Stimulated activated CD8-positive, alpha-beta memory T cell treated with anti-CD3 and anti-CD28 coated beads, Interleukin-7, amount 100 ng/mL, for 48 hours (primary cell): Measurements from ENCODE around the gene NR2F6.
"Not testable (repeated sequence)": the region's sequence is repeated elsewhere in the genome, so short reads cannot be mapped to it uniquely, and the experiment has no call there.

Experiments
- DNase-seq, 2 donors: peaks; one replicate each; pipeline ENCODE4 v3.0.0-alpha.2; 2020; ENCODE audit warnings: low read depth in 1 of 2; ENCODE audit errors: extremely low read depth in 1 of 2

The NR2F6 gene

GRCh38 chr19:17213334-17213733 is 32.4 kb downstream of the NR2F6 start:
- DNase-seq = no peak

- DNase-seq = no peak
Observed at GRCh38 chr19:17211547-17212446, 33.9 kb downstream of the NR2F6 start.

GRCh38 chr19:17210296-17210695 is 35.4 kb downstream of the NR2F6 start:
- no peak for DNase-seq

- peak; percentile 37 to 60 for DNase-seq
Observed at GRCh38 chr19:17209126-17210036, 36.3 kb downstream of the NR2F6 start.

GRCh38 chr19:17206736-17207581 is 38.8 kb downstream of the NR2F6 start:
- DNase-seq = no peak

GRCh38 chr19:17205237-17206140 is 40.2 kb downstream of the NR2F6 start:
- DNase-seq = no peak

GRCh38 chr19:17202713-17203112 is 43.0 kb downstream of the NR2F6 start:
- no peak for DNase-seq

- no peak for DNase-seq
Observed at GRCh38 chr19:17202249-17202648, 43.5 kb downstream of the NR2F6 start.

GRCh38 chr19:17200408-17201079 is 45.2 kb downstream of the NR2F6 start:
- no peak for DNase-seq

- DNase-seq = no peak
Observed at GRCh38 chr19:17197666-17198065, 48.1 kb downstream of the NR2F6 start.

- DNase-seq = no peak
Observed at GRCh38 chr19:17196610-17197009, 49.1 kb downstream of the NR2F6 start.

- DNase-seq = no peak
Observed at GRCh38 chr19:17195106-17195505, 50.6 kb downstream of the NR2F6 start.

GRCh38 chr19:17194608-17195007 is 51.1 kb downstream of the NR2F6 start:
- no peak for DNase-seq

GRCh38 chr19:17192751-17193150 is 53.0 kb downstream of the NR2F6 start:
- DNase-seq = no peak

- DNase-seq = not testable (repeated sequence)
Observed at GRCh38 chr19:17191736-17192135, 54.0 kb downstream of the NR2F6 start.

- DNase-seq = no peak
Observed at GRCh38 chr19:17185590-17185989, 60.1 kb downstream of the NR2F6 start.

- DNase-seq = peak; percentile 19 to 30
Observed at GRCh38 chr19:17184371-17184841, 61.3 kb downstream of the NR2F6 start.

GRCh38 chr19:17183858-17184321 is 61.8 kb downstream of the NR2F6 start:
- DNase-seq = no peak

GRCh38 chr19:17183271-17183761 is 62.4 kb downstream of the NR2F6 start:
- DNase-seq = no peak
